Measurements from ENCODE around the gene BFSP1. TPM values are rescaled to one million over a fixed set of nuclear protein-coding genes. Genes with fewer than 3 reads are reported as not detected.

Gene BFSP1
- total and polyA plus RNA-seq, 2 donors (not counting 3 experiments of a cell fraction or from before 2014, with no cell fraction given): 3.1 to 5.2 TPM

GRCh38 chr20:17559338-17559737 is 28.2 kb upstream of the BFSP1 start:
- Histone ChIP-seq H2AFZ (ENCODE audit: low read depth, low read length) (no peak overlapping the region), H3K36me3 (ENCODE audit: control insufficient read depth in 2 of 2, extremely low read depth in 1 of 2, insufficient read depth in 2 of 2, low read length in 2 of 2) (no peaks in the 10 kb centered on the region), H3K4me2 (ENCODE audit: insufficient read depth, low read length) (no peak overlapping the region), H4K20me1 (replicated peaks; ENCODE audit: control insufficient read depth, extremely low read depth, insufficient read depth, low read length) (no peaks in the 10 kb centered on the region), H3K27ac (ENCODE audit: insufficient read depth, low read depth, low read length) (peak overlapping the region; percentile 96), H3K9ac (replicated peaks; ENCODE audit: extremely low read depth, insufficient read depth, low read length) (peak overlapping the region; percentile 78), H3K4me1 (ENCODE audit: control insufficient read depth, extremely low read depth, insufficient read depth, low read length) (peaks cover 41% of the 10 kb centered on the region), H3K27me3 (ENCODE audit: control insufficient read depth in 2 of 2, insufficient read depth in 2 of 2, low read length in 2 of 2) (no peaks in the 10 kb centered on the region), H3K4me3 (replicated peaks in 1 of 3; ENCODE audit: insufficient read depth in 1 of 3, low read depth in 1 of 3, low read length in 3 of 3) (no peak overlapping the region), H3K9me3 (replicated peaks; ENCODE audit: control insufficient read depth, insufficient read depth, low read length) (no peaks in the 10 kb centered on the region), H3K9me1 (replicated peaks; ENCODE audit: control insufficient read depth, extremely low read depth, insufficient read depth, low read length) (no peaks in the 10 kb centered on the region), H3K79me2 (ENCODE audit: control insufficient read depth, insufficient read depth, low read length) (no peaks in the 10 kb centered on the region)
- TF ChIP-seq FOS (IDR thresholded peaks at IDR 0.05; ENCODE audit: borderline replicate concordance, insufficient read depth, low read length) (no peak), JUN (IDR thresholded peaks at IDR 0.05; ENCODE audit: borderline replicate concordance, insufficient read depth, insufficient read length, low read depth) (no peak), POLR2A (IDR thresholded peaks at IDR 0.05; ENCODE audit: low read depth, low read length) (no peak), POLR2AphosphoS5 (IDR thresholded peaks at IDR 0.05; ENCODE audit: insufficient read depth, low read depth, low read length) (no peak), MAX (IDR thresholded peaks at IDR 0.05; ENCODE audit: insufficient read depth, insufficient read length) (no peak), GATA2 (IDR thresholded peaks at IDR 0.05; ENCODE audit: insufficient read depth, insufficient read length, low read depth, low read length) (no peak), CTCF (IDR thresholded peaks at IDR 0.05; ENCODE audit: extremely low read depth in 1 of 2, insufficient read depth in 1 of 2, low read depth in 1 of 2, low read length in 2 of 2) (no peak), MYC (IDR thresholded peaks at IDR 0.05; ENCODE audit: low read depth, low read length) (no peak), EZH2 (IDR thresholded peaks at IDR 0.05; ENCODE audit: borderline replicate concordance, low read depth, low read length, severe bottlenecking) (no peak)
- no TSS peak for BruUV-seq (replicated peaks)
- dilution Hi-C loops (cut with MboI; ENCODE audit: extremely low pct_ligation_motif_present, low sequenced_read_pairs): no loop called here
- no peak for DNase-seq (ENCODE audit: low read depth, low spot score)
- no peak for FAIRE-seq
- intact Hi-C loops (cut with micrococcal nuclease): no loop called here
- ChIA-PET POLR2A (interaction anchor here (3.7 kb wide), 1 partner anchor 11 kb away, joined by 22 read pairs; the partner anchor contains the start of gene DSTN), CTCF (interaction anchor here (3.0 to 5.0 kb wide), 4 partner anchors 12 to 22 kb away, joined by 10 to 30 read pairs (median 20); partner anchors contain the start of gene DSTN)

Measured in endothelial cell of umbilical vein (primary cell).